H1 (cell line): ENCODE results near the gene EPHA7. TPM values are rescaled to one million over a fixed set of nuclear protein-coding genes. Genes with fewer than 3 reads are reported as not detected.

Source experiments
- CTCF ChIA-PET: fragments of 300-600 bp; sonication (Branson Sonifier 250); formaldehyde crosslinking; loops from one replicate; lab custom pipeline; 2021; ENCODE audit not compliant: partially characterized antibody; lab: Charles Lee
- POLR2A ChIA-PET: fragments of 300-600 bp; sonication (Branson Sonifier 250); formaldehyde crosslinking; loops from one replicate; lab custom pipeline; 2021; ENCODE audit warnings: inconsistent platforms; ENCODE audit not compliant: partially characterized antibody; lab: Charles Lee
- DNase-seq, 2 experiments: peaks; one replicate each; pipeline versions ENCODE4 v3.0.0 to v3.0.0-alpha.2; 2010 to 2022; ENCODE audit warnings: low spot score in 2 of 2, low read depth in 1 of 2, mixed read lengths in 1 of 2
- FAIRE-seq: peaks from 2 replicates; lab custom pipeline; 2011; peaks lifted over from hg19 to GRCh38; lab: Jason Lieb, UNC
- H2AFZ ChIP-seq: 2 replicates; pipeline ENCODE4 v1.8.1; 2012; ENCODE audit warnings: low read length, inconsistent platforms
- H2AK5ac ChIP-seq: 2 replicates; pipeline ENCODE4 v1.6.1; 2013; ENCODE audit warnings: low read depth, low read length
- H2BK120ac ChIP-seq: replicated peaks from 2 replicates; pipeline ENCODE3; 2013; ENCODE audit warnings: low read depth, low read length, inconsistent platforms
- H2BK12ac ChIP-seq: 2 replicates; pipeline ENCODE4 v1.6.1; 2013; ENCODE audit warnings: low read depth, low read length
- H2BK15ac ChIP-seq: 2 replicates; pipeline ENCODE4 v1.6.1; 2013; ENCODE audit warnings: low read length
- H2BK20ac ChIP-seq: 2 replicates; pipeline ENCODE4 v1.6.1; 2013; ENCODE audit warnings: low read length
- H2BK5ac ChIP-seq: 2 replicates; pipeline ENCODE4 v1.6.1; 2013; ENCODE audit warnings: low read depth, low read length
- H3K14ac ChIP-seq: 2 replicates; pipeline ENCODE4 v1.6.1; 2013; ENCODE audit warnings: inconsistent platforms; ENCODE audit not compliant: insufficient read length
- H3K18ac ChIP-seq: 2 replicates; pipeline ENCODE4 v1.6.1; 2013; ENCODE audit warnings: low read length; ENCODE audit errors: extremely low read depth
- H3K23ac ChIP-seq: 2 replicates; pipeline ENCODE4 v1.6.1; 2013; ENCODE audit warnings: inconsistent platforms; ENCODE audit not compliant: insufficient read length
- H3K23me2 ChIP-seq: 2 replicates; pipeline ENCODE4 v1.6.1; 2013; ENCODE audit warnings: low read depth, low read length
- H3K27ac ChIP-seq: 2 replicates; pipeline ENCODE4 v1.6.1; 2011; ENCODE audit warnings: low read depth, low read length, inconsistent platforms
- H3K27me3 ChIP-seq, 4 experiments: replicated peaks in 1 of 4; 1 replicate in 1 of 4; 2 replicates in 3 of 4; pipeline versions ENCODE4 v1.6.1 to v1.8.1; 2011 to 2013; ENCODE audit warnings: low read length in 3 of 4, mild to moderate bottlenecking in 3 of 4, inconsistent platforms in 2 of 4, mixed read lengths in 2 of 4, moderate library complexity in 1 of 4; ENCODE audit not compliant: control insufficient read depth in 3 of 4, insufficient read depth in 3 of 4; ENCODE audit errors: extremely low read depth in 1 of 4
- H3K36me3 ChIP-seq, 4 experiments: 2 replicates each; pipeline versions ENCODE4 v1.6.1 to v1.8.1; 2011 to 2013; ENCODE audit warnings: mild to moderate bottlenecking in 4 of 4, low read length in 3 of 4, moderate library complexity in 2 of 4, control low read depth in 1 of 4, inconsistent platforms in 1 of 4; ENCODE audit not compliant: insufficient read depth in 4 of 4, control insufficient read depth in 2 of 4
- H3K4ac ChIP-seq: replicated peaks from 2 replicates; pipeline ENCODE3; 2013; ENCODE audit warnings: low read length, low read depth, mixed read lengths, inconsistent platforms; ENCODE audit not compliant: insufficient read length
- H3K4me1 ChIP-seq, 4 experiments: replicated peaks in 1 of 4; 1 replicate in 1 of 4; 2 replicates in 3 of 4; pipeline versions ENCODE4 v1.6.1 to v1.8.1; 2011 to 2013; ENCODE audit warnings: low read length in 3 of 4, inconsistent platforms in 2 of 4, mixed read lengths in 1 of 4; ENCODE audit not compliant: insufficient read depth in 4 of 4, control insufficient read depth in 3 of 4
- H3K4me2 ChIP-seq, 2 experiments: 2 replicates each; pipeline versions ENCODE4 v1.6.1 to v1.8.1; 2011 to 2013; ENCODE audit warnings: low read depth in 2 of 2, low read length in 2 of 2, control low read depth in 1 of 2, inconsistent platforms in 1 of 2, mild to moderate bottlenecking in 1 of 2; ENCODE audit not compliant: insufficient read depth in 1 of 2
- H3K4me3 ChIP-seq, 4 experiments: fragments of 200-600, 300-600 bp in 1 of 4; sonication (generic), shearing (Covaris generic), sonication (Bioruptor Twin) in 1 of 4; 2 replicates each; pipeline versions ENCODE4 v1.5.1 to v1.8.1; 2011 to 2016; ENCODE audit warnings: low read length in 4 of 4, low read depth in 3 of 4, control low read depth in 2 of 4, inconsistent platforms in 2 of 4, mild to moderate bottlenecking in 2 of 4, mixed read lengths in 1 of 4, moderate library complexity in 1 of 4; ENCODE audit not compliant: insufficient read depth in 2 of 4; ENCODE audit errors: extremely low read depth in 1 of 4
- H3K56ac ChIP-seq: replicated peaks from 2 replicates; pipeline ENCODE3; 2013; ENCODE audit warnings: low read depth, mild to moderate bottlenecking, mixed read lengths, low read length, inconsistent platforms; ENCODE audit not compliant: insufficient read length
- H3K79me1 ChIP-seq: 2 replicates; pipeline ENCODE4 v1.6.1; 2013; ENCODE audit warnings: low read depth, low read length, control low read depth
- H3K79me2 ChIP-seq, 2 experiments: 2 replicates each; pipeline versions ENCODE4 v1.6.1 to v1.8.1; 2012 to 2013; ENCODE audit warnings: low read length in 2 of 2, mild to moderate bottlenecking in 2 of 2, inconsistent platforms in 1 of 2; ENCODE audit not compliant: insufficient read depth in 2 of 2, control insufficient read depth in 1 of 2
- H3K9ac ChIP-seq, 4 experiments: replicated peaks in 1 of 4; 1 replicate in 1 of 4; 2 replicates in 3 of 4; pipeline versions ENCODE4 v1.6.1 to v1.8.1; 2011 to 2013; ENCODE audit warnings: low read depth in 3 of 4, low read length in 3 of 4, control low read depth in 2 of 4, mild to moderate bottlenecking in 2 of 4, moderate library complexity in 2 of 4, inconsistent platforms in 1 of 4; ENCODE audit errors: extremely low read depth in 1 of 4
- H3K9me3 ChIP-seq, 2 experiments: 2 replicates each; pipeline versions ENCODE4 v1.6.1 to v1.8.1; 2012 to 2013; ENCODE audit warnings: mild to moderate bottlenecking in 2 of 2, moderate library complexity in 2 of 2, control low read depth in 1 of 2, inconsistent platforms in 1 of 2, low read depth in 1 of 2, low read length in 1 of 2, mixed read lengths in 1 of 2; ENCODE audit not compliant: insufficient read depth in 2 of 2
- H4K20me1 ChIP-seq, 2 experiments: replicated peaks in 1 of 2; 2 replicates each; pipeline versions ENCODE3 to v1.8.1; 2011 to 2013; ENCODE audit warnings: inconsistent platforms in 2 of 2, low read length in 2 of 2, mild to moderate bottlenecking in 1 of 2; ENCODE audit not compliant: insufficient read depth in 2 of 2, control insufficient read depth in 1 of 2
- H4K5ac ChIP-seq: 2 replicates; pipeline ENCODE4 v1.6.1; 2013; ENCODE audit warnings: low read length, low read depth, mixed read lengths, inconsistent platforms; ENCODE audit not compliant: insufficient read length
- H4K8ac ChIP-seq: 2 replicates; pipeline ENCODE4 v1.8.0; 2013; ENCODE audit warnings: mild to moderate bottlenecking, moderate library complexity, low read length, inconsistent platforms; ENCODE audit not compliant: insufficient read depth; ENCODE audit errors: extremely low read depth
- H4K91ac ChIP-seq: replicated peaks from 2 replicates; pipeline ENCODE3; 2013; ENCODE audit warnings: low read length, mixed read lengths, inconsistent platforms; ENCODE audit not compliant: insufficient read length
- ASH2L ChIP-seq: fragments of 200-600, 300-600 bp; sonication (generic); IDR thresholded peaks from one replicate; pipeline ENCODE4 v1.7.1; 2017; ENCODE audit warnings: low read length
- CTCF ChIP-seq, 3 experiments: IDR thresholded peaks; 1 replicate in 2 of 3; 2 replicates in 1 of 3; pipeline versions ENCODE4 v1.5.1 to v1.6.1; 2011; ENCODE audit warnings: low read length in 3 of 3, mild to moderate bottlenecking in 3 of 3, inconsistent platforms in 2 of 3, low read depth in 1 of 3, moderate library complexity in 1 of 3; ENCODE audit not compliant: insufficient read depth in 1 of 3; ENCODE audit errors: control extremely low read depth in 1 of 3
- FOSL1 ChIP-seq: IDR thresholded peaks from 2 replicates; pipeline ENCODE4 v1.6.1; 2011; ENCODE audit warnings: mild to moderate bottlenecking, low read depth, low read length, moderate library complexity; ENCODE audit not compliant: insufficient read depth
- KDM5A ChIP-seq: fragments of 200-600 bp; IDR thresholded peaks from 2 replicates; pipeline ENCODE4 v1.7.1; 2012; ENCODE audit warnings: mild to moderate bottlenecking, low read length, inconsistent platforms, mixed read lengths
- WGBS, 2 experiments: shearing (Covaris generic) in 1 of 2; methylation state at CpG; one replicate each; pipeline versions ENCODE4 v1.1.6 to v1.1.7; 2013 to 2015; ENCODE audit warnings: low lambda C conversion rate in 2 of 2, mixed read lengths in 2 of 2, inconsistent platforms in 1 of 2, low coverage in 1 of 2, missing lambda C conversion rate in 1 of 2; ENCODE audit not compliant: insufficient replicate concordance in 2 of 2, insufficient coverage in 1 of 2, insufficient read length in 1 of 2; ENCODE audit errors: extremely low coverage in 1 of 2, missing lambda C conversion rate in 1 of 2; 5-methylcytosine and 5-hydroxymethylcytosine counted together
- polyA plus RNA-seq, 7 experiments: library from polyadenylated mRNA; depleted of rRNA in 3 of 7; stranded (reverse) in 5 of 7; unstranded in 2 of 7; fragments of >200 nt in 5 of 7; fragments of 200-250 nt in 2 of 7; gene quantifications; 1 replicate in 5 of 7; 2 replicates in 1 of 7; 4 replicates in 1 of 7; pipeline versions ENCODE4 v1.2.1 to v1.2.3, GENCODE V29; 2011 to 2013; ENCODE audit warnings: missing spikeins in 2 of 7, mixed read lengths in 2 of 7
- total RNA-seq: library from RNA; stranded (reverse); fragmentation: NEBNext Ultra II Directional; extraction: Animal tissue kit (Norgen Biotek cat#: 25700); gene quantifications from 2 replicates; pipeline ENCODE4 v1.2.1, GENCODE V29; 2021

Gene EPHA7
- total and polyA plus RNA-seq, 2 of the 8 experiments (the other 6 are each of a cell fraction or from before 2014, with no cell fraction given), result 1.3 to 6.8 TPM

- Histone ChIP-seq H3K27me3 (no peaks in the 10 kb centered on the region; a peak in 1 of 7 replicates), H3K9me3 (no peaks in the 10 kb centered on the region), H3K4me1 (no peaks in the 10 kb centered on the region), H3K79me1 (no peaks in the 10 kb centered on the region), H3K4me3 (no peak overlapping the region), H2AFZ (no peak overlapping the region), H2BK20ac (no peak overlapping the region), H3K9ac (no peak overlapping the region), H3K27ac (no peak overlapping the region), H4K91ac (no peak overlapping the region), H3K18ac (no peak overlapping the region), H2BK5ac (no peak overlapping the region), H4K20me1 (no peaks in the 10 kb centered on the region), H2BK120ac (no peak overlapping the region), H3K23ac (no peak overlapping the region), H3K79me2 (no peaks in the 10 kb centered on the region), H3K56ac (no peak overlapping the region), H2BK15ac (no peak overlapping the region), H3K23me2 (no peaks in the 10 kb centered on the region), H3K4me2 (no peak overlapping the region), H3K14ac (no peak overlapping the region), H4K8ac (no peak overlapping the region), H4K5ac (no peak overlapping the region), H2AK5ac (no peak overlapping the region), H2BK12ac (no peak overlapping the region), H3K4ac (no peak overlapping the region), H3K36me3 (no peaks in the 10 kb centered on the region)
- WGBS, 2 experiments, result 44% methylated on average over 2 of the region's 2 CpGs; no CpG with 5 or more reads in 1 of the 2 experiments
- POLR2A ChIA-PET, result no interaction called here
- CTCF ChIA-PET, result interaction anchor here (0.6 to 2.8 kb wide), 41 partner anchors 9 to 1709 kb away, joined by 3 to 26 read pairs (median 4); no protein-coding TSS in a partner anchor
- DNase-seq, result no peak
- FAIRE-seq, result no peak
- TF ChIP-seq KDM5A (no peak), CTCF (IDR thresholded peaks at IDR 0.05; ENCODE audit: control extremely low read depth in 1 of 3, insufficient read depth in 1 of 3, low read depth in 1 of 3, low read length in 3 of 3) (peak in 2 of 3 experiments; percentile 34 to 46; a peak in 2 of 4 replicates), ASH2L (no peak), FOSL1 (no peak)
Measured at GRCh38 chr6:93424303-93425064, 5.1 kb upstream of the EPHA7 start.
